ENCODE measurements around the gene SLFN12L. TPM values are rescaled to one million over a fixed set of nuclear protein-coding genes. Genes with fewer than 3 reads are reported as not detected.

SLFN12L gene
- total and polyA plus RNA-seq, 9 of the 15 experiments (the other 6 are each of a cell fraction or from before 2014, with no cell fraction given) = 0.04 to 0.31 (median 0.08) TPM; not detected in 3

- TF ChIP-seq TGIF2 (CRISPR knock-in tag; IDR thresholded peaks at IDR 0.05) = no peak
- no peak for TF ChIP-seq RHOXF2B (CRISPR knock-in tag; conservative IDR thresholded peaks at IDR 0.05)
- no peak for TF ChIP-seq CREBBP (IDR thresholded peaks at IDR 0.05; ENCODE audit: low read depth, low read length)
- no peak for TF ChIP-seq TAF1 (IDR thresholded peaks at IDR 0.05; ENCODE audit: control insufficient read depth, extremely low read depth, insufficient read depth, low read length, severe bottlenecking)
Measured at GRCh38 chr17:35432176-35433074, 105.1 kb downstream of the SLFN12L start, which contains the start of gene SLFN12 (continued).

GRCh38 chr17:35429702-35430101, 107.8 kb downstream of the SLFN12L start:
- no peak overlapping the region for H2AFZ ChIP-seq (ENCODE audit: low read depth, low read length)
- no peak overlapping the region for H3K4me2 ChIP-seq (ENCODE audit: insufficient read depth, low read length)
- H3K4me1 ChIP-seq (replicated peaks in 1 of 2; ENCODE audit: control insufficient read depth in 2 of 2, insufficient read depth in 2 of 2, low read length in 2 of 2) = peaks cover 0 to 7% of the 10 kb centered on the region in 2 experiments; a peak in 2 of 5 replicates
- intact Hi-C loops (cut with micrococcal nuclease) (loop anchor here (10.0 kb wide), 1 partner anchor 105 kb away; the partner anchor contains the start of gene SLFN12L), in situ Hi-C loops (cut with MboI) (no loop called here)
- H3K27me3 ChIP-seq (ENCODE audit: control insufficient read depth in 2 of 2, insufficient read depth in 2 of 2, low read length in 2 of 2) = peaks cover 18 to 23% of the 10 kb centered on the region in 2 experiments; a peak in 4 of 5 replicates
- CTCF ChIA-PET (ENCODE audit: low intra/inter-chr PET ratio) = no interaction called here
- H3K9me1 ChIP-seq (ENCODE audit: control insufficient read depth, insufficient read depth, low read length) = no peaks in the 10 kb centered on the region
- no peak overlapping the region for H3K4me3 ChIP-seq
- BruUV-seq (replicated peaks) = no TSS peak
- 0% methylated on average over 2 of the region's 2 CpGs for WGBS (ENCODE audit: insufficient coverage, low coverage, missing lambda C conversion rate)
- no peaks in the 10 kb centered on the region for H3K9me3 ChIP-seq (replicated peaks; ENCODE audit: control insufficient read depth, insufficient read depth, low read depth, low read length)
- ATAC-seq (no peak), DNase-seq (ENCODE audit: extremely low read depth in 1 of 4, low spot score in 3 of 4) (no peak), FAIRE-seq (no peak)
- POLR2A ChIA-PET = interaction anchor here (1.3 kb wide), 1 partner anchor 9 kb away, joined by 7 read pairs; no protein-coding TSS in a partner anchor
- H3K79me2 ChIP-seq (ENCODE audit: control insufficient read depth, insufficient read depth, low read length) = no peaks in the 10 kb centered on the region
- no peak overlapping the region for H3K27ac ChIP-seq (ENCODE audit: extremely low read depth, low read depth, low read length)
- no peak overlapping the region for H3K9ac ChIP-seq (ENCODE audit: insufficient read depth in 1 of 2, low read depth in 2 of 2, low read length in 2 of 2)
- no peaks in the 10 kb centered on the region for H3K36me3 ChIP-seq (ENCODE audit: control insufficient read depth, insufficient read depth, low read length)
- TF ChIP-seq SIN3B (IDR thresholded peaks at IDR 0.05; ENCODE audit: low read depth) = no peak
- no peak for TF ChIP-seq TBP (optimal IDR thresholded peaks at IDR 0.05; ENCODE audit: low read depth, low read length)
- TF ChIP-seq NFE2 (IDR thresholded peaks at IDR 0.05; ENCODE audit: low read depth) = no peak
- no peak for TF ChIP-seq FOXM1 (IDR thresholded peaks at IDR 0.05; ENCODE audit: low read depth)
- TF ChIP-seq FOXM1 (CRISPR knock-in tag; IDR thresholded peaks at IDR 0.05; ENCODE audit: low read depth) = no peak
- no peak for TF ChIP-seq RUNX1 (IDR thresholded peaks at IDR 0.05; ENCODE audit: low read depth)
- TF ChIP-seq SNAPC5 (CRISPR knock-in tag; IDR thresholded peaks at IDR 0.05) = no peak
- H4K20me1 ChIP-seq (replicated peaks; ENCODE audit: control insufficient read depth, insufficient read depth, low read length) = no peaks in the 10 kb centered on the region

Data from K562 (cell line).